Peyer's patch (tissue), 4 donors: ENCODE data around the gene INO80B. TPM values are rescaled to one million over a fixed set of nuclear protein-coding genes. Genes with fewer than 3 reads are reported as not detected.
A peak's percentile ranks its signal among the peaks of the same experiment; 100 is the strongest.

ENCODE experiments used
- DNase-seq, 3 donors: peaks; one replicate each; pipeline ENCODE4 v3.0.0-alpha.2; 2017 to 2019
- H3K27ac ChIP-seq, 4 donors: fragments of 200-600 bp; sonication (generic); one replicate each; pipeline ENCODE4 v1.5.1; 2016 to 2019
- H3K27me3 ChIP-seq, 2 donors: fragments of 200-600 bp; sonication (generic); one replicate each; pipeline ENCODE4 v1.5.1; 2019
- H3K36me3 ChIP-seq, 3 donors: fragments of 200-600 bp; sonication (generic); one replicate each; pipeline ENCODE4 v1.5.1; 2016 to 2019
- H3K4me1 ChIP-seq, 4 donors: fragments of 200-600 bp; sonication (generic); one replicate each; pipeline ENCODE4 v1.5.1; 2016 to 2019
- H3K4me3 ChIP-seq, 4 donors: fragments of 200-600 bp; sonication (generic); 1 replicate in 3 of 4; 2 replicates in 1 of 4; pipeline ENCODE4 v1.5.1; 2016 to 2019; ENCODE audit warnings: mild to moderate bottlenecking in 1 of 4
- H3K9me3 ChIP-seq, 4 donors: fragments of 200-600 bp; sonication (generic); one replicate each; pipeline ENCODE4 v1.5.1; 2016 to 2019; ENCODE audit warnings: mild to moderate bottlenecking in 1 of 4
- POLR2A ChIP-seq, 2 donors: fragments of 450-650 bp; IDR thresholded peaks; one replicate each; pipeline ENCODE4 v1.5.1; 2017; ENCODE audit warnings: antibody characterized with exemption in 2 of 2, mild to moderate bottlenecking in 2 of 2, moderate library complexity in 2 of 2
- total RNA-seq, 4 donors: library from RNA; depleted of rRNA; stranded (reverse); fragments of >200 nt; gene quantifications; one replicate each; pipeline ENCODE4 v1.1.0, GENCODE V29; 2016
- TF ChIP-seq, protein P1 (sequence below), 6 experiments: fragments of 450-650 bp in 4 of 6; fragments of 200-600 bp in 2 of 6; sonication (generic) in 1 of 6; IDR thresholded peaks; one replicate each; pipeline ENCODE4 v1.5.1; 2017 to 2019; ENCODE audit warnings: antibody characterized with exemption in 6 of 6, mild to moderate bottlenecking in 3 of 6, moderate library complexity in 1 of 6

Gene INO80B
- total RNA-seq, 4 donors from 2014 or later = 5.4 to 83.3 (median 41.8) TPM

- Histone ChIP-seq H3K9me3 (no peaks in the 10 kb centered on the region), H3K27ac (peak overlapping the region; percentile 5 to 55 (median 42)), H3K27me3 (no peaks in the 10 kb centered on the region), H3K4me3 (peak overlapping the region; percentile 42 to 65 (median 49)), H3K36me3 (no peaks in the 10 kb centered on the region), H3K4me1 (peaks cover 0 to 21% (median 12%) of the 10 kb centered on the region in 4 donors)
- DNase-seq = peak in 2 of 3 donors; percentile 61 to 81
- no peak for TF ChIP-seq POLR2A (IDR thresholded peaks at IDR 0.05)
- TF ChIP-seq, protein P1, sequence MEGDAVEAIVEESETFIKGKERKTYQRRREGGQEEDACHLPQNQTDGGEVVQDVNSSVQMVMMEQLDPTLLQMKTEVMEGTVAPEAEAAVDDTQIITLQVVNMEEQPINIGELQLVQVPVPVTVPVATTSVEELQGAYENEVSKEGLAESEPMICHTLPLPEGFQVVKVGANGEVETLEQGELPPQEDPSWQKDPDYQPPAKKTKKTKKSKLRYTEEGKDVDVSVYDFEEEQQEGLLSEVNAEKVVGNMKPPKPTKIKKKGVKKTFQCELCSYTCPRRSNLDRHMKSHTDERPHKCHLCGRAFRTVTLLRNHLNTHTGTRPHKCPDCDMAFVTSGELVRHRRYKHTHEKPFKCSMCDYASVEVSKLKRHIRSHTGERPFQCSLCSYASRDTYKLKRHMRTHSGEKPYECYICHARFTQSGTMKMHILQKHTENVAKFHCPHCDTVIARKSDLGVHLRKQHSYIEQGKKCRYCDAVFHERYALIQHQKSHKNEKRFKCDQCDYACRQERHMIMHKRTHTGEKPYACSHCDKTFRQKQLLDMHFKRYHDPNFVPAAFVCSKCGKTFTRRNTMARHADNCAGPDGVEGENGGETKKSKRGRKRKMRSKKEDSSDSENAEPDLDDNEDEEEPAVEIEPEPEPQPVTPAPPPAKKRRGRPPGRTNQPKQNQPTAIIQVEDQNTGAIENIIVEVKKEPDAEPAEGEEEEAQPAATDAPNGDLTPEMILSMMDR (IDR thresholded peaks at IDR 0.05) = peak in 4 of 6 experiments; percentile 19 to 40 (median 28)
Observed at GRCh38 chr2:74414881-74415761, 39.8 kb upstream of the INO80B start.

DNA sequence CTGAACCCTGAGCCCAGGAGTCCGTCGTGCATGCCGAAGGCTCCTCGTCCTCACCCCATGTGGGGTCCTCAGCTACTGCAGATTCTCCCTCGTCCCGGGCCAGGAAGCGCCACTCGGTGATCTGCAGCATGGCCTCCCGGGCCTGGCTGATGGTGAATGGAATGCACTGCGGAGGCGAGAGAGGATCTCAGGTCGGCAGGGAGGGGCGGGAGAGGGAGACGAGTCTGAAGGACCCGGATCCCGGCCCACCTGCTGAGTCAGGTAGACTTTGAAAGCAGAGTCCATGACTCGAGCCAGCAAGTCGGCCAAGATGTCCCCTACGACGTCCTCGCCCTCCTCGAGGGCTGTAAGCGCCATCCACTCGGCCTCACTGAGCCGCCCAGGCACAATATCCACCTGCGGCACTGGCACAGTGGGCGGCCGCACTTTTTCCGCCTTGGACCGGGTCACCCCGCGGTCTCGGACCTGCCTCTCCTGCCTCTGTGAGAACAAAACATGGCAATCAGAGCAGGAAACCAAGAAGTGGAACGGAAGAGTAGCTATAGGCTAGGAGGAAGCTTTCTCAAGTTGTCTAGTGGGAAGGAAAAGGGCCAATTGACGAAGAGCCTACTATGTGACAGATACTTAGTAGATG lies 39.0 kb upstream of the INO80B start:
- Histone ChIP-seq H3K27me3 (no peaks in the 10 kb centered on the region), H3K27ac (peak overlapping the region in 1 of 4 donors; percentile 25), H3K36me3 (no peaks in the 10 kb centered on the region), H3K4me3 (peak overlapping the region; percentile 42 to 65 (median 49)), H3K4me1 (peaks cover 0 to 21% (median 12%) of the 10 kb centered on the region in 4 donors), H3K9me3 (no peaks in the 10 kb centered on the region)
- TF ChIP-seq, protein P1 (IDR thresholded peaks at IDR 0.05) = no peak
- no peak for TF ChIP-seq POLR2A (IDR thresholded peaks at IDR 0.05)
- DNase-seq = no peak

DNA sequence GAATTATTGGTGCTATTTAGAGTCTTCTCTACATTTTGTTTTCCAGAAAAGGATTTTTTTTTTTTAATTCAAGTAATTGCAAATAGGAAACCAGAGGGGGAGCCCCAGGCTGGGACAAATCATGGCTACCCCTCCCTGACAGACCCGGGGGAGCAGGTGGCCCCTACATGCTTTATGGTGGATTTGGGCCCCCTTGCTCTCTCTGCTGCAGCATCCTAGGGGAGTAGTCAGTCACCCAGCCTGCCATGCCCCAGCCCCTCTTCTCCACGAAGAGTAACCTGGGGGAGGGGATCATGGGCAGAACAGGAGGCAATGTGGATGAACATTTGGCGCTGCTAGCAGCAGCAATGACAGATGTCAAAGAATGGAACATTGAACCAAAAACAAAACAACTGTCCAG lies 38.1 kb upstream of the INO80B start:
- H3K4me3 ChIP-seq = no peak overlapping the region
- peaks cover 0 to 21% (median 12%) of the 10 kb centered on the region in 4 donors for H3K4me1 ChIP-seq
- no peak overlapping the region for H3K27ac ChIP-seq
- no peaks in the 10 kb centered on the region for H3K9me3 ChIP-seq
- H3K36me3 ChIP-seq = no peaks in the 10 kb centered on the region
- DNase-seq = no peak
- TF ChIP-seq, protein P1 (IDR thresholded peaks at IDR 0.05) = no peak
- TF ChIP-seq POLR2A (IDR thresholded peaks at IDR 0.05) = no peak
- no peaks in the 10 kb centered on the region for H3K27me3 ChIP-seq

- Histone ChIP-seq H3K4me1 (peaks cover 0 to 23% (median 12%) of the 10 kb centered on the region in 4 donors), H3K27me3 (no peaks in the 10 kb centered on the region), H3K27ac (no peak overlapping the region), H3K36me3 (no peaks in the 10 kb centered on the region), H3K4me3 (no peak overlapping the region), H3K9me3 (no peaks in the 10 kb centered on the region)
- TF ChIP-seq, protein P1 (IDR thresholded peaks at IDR 0.05) = no peak
- no peak for TF ChIP-seq POLR2A (IDR thresholded peaks at IDR 0.05)
- no peak for DNase-seq
Observed at GRCh38 chr2:74417197-74417596, 37.7 kb upstream of the INO80B start.

GRCh38 chr2:74417763-74418162 lies 37.1 kb upstream of the INO80B start:
- Histone ChIP-seq H3K27ac (no peak overlapping the region), H3K36me3 (no peaks in the 10 kb centered on the region), H3K27me3 (no peaks in the 10 kb centered on the region), H3K9me3 (no peaks in the 10 kb centered on the region), H3K4me3 (no peak overlapping the region), H3K4me1 (peaks cover 0 to 25% (median 12%) of the 10 kb centered on the region in 4 donors)
- no peak for DNase-seq
- TF ChIP-seq, protein P1 (IDR thresholded peaks at IDR 0.05) = no peak
- TF ChIP-seq POLR2A (IDR thresholded peaks at IDR 0.05) = no peak
